Measurements from ENCODE around the gene BAZ1B.
A peak's percentile ranks its signal among the peaks of the same experiment; 100 is the strongest.
"Not testable (repeated sequence)": the region's sequence is repeated elsewhere in the genome, so short reads cannot be mapped to it uniquely, and the experiment has no call there.

The BAZ1B gene

GRCh38 chr7:73503229-73503628, 18.9 kb downstream of the BAZ1B start:
- no peak for DNase-seq (ENCODE audit: low read depth)

DNA sequence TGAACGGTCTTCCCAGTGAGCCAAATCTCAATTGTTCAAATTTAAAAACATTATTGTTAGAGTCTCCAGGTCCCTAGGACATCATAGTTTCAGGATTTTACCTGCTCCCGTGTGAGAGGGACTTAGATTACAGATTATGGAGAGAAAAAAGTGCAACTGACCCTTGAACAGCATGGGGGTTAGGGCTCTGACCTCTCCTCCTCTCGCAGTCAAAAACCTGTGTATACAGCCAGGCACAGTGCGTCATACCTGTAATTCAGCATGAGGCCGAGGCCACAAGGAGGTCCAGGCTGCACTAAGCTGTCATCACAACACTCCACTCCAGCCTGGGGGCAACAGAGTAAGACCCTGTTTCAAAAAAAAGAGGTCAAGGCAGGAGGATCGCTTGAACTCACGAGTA, 25.5 kb downstream of the BAZ1B start:
- DNase-seq (ENCODE audit: low read depth): no peak

GRCh38 chr7:73495507-73495906, 26.6 kb downstream of the BAZ1B start:
- not testable (repeated sequence) for DNase-seq (ENCODE audit: low read depth)

- DNase-seq (ENCODE audit: low read depth): no peak
These were observed 32.1 kb downstream of the BAZ1B start for GRCh38 chr7:73489976-73490375.

DNA sequence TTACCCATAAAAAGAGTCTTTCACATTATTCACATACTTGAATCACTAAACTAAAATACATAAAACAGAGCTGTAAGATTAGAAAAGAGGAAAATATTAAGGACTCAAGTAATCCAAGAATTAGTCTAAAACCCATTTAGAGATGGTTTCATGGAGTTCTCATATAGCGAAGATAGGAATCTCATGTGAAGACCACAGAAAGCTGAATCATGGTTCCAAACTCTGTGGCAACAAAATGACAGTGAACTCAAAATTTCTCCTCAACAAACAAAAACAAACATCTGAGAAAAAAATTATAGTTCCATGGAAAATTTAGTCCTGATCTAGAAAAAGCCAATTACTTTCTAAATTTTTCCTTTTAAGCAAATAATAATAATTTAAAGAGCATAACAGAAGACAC, 34.6 kb downstream of the BAZ1B start:
- DNase-seq (ENCODE audit: low read depth): peak; percentile 69

DNA sequence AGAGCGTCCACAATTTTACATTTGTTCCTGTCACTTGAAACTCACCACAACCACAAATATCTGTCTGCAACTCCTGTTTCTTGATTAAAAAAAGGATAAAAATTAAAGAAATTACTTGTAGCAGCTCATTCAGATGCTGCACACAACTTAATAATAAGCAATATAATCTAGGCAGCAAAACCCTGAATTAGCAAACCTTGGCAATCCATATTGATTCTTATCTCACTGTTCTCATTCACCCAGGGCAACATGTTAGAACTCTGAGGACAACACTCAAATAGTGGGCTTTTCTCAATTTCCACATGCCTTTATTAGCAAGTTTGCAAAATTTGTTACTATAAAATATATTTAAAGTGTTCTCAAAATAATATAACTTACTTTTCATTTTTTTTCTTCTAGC, 38.9 kb downstream of the BAZ1B start:
- no peak for DNase-seq (ENCODE audit: low read depth)

GRCh38 chr7:73482746-73483145, 39.3 kb downstream of the BAZ1B start:
- DNase-seq (ENCODE audit: low read depth): no peak

GRCh38 chr7:73481521-73481920, 40.6 kb downstream of the BAZ1B start:
- not testable (repeated sequence) for DNase-seq (ENCODE audit: low read depth)

DNA sequence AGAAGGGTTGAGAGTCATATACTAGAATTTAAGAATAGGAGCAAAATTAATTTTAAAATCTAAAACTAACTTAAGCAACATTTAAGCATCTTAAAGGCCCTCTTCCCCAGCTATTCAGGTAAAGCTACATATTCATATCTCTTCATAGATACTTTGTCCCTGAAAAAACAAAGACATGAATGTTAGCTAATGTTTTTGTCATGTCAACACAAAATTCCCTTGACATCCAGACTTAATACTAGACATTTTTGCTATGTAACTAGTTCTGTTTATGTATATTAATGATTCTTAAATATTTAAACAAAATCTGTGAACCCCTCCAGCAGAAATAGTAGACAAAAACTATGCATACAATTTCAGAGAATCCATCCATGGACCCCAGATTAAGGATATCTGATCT, 43.5 kb downstream of the BAZ1B start:
- no peak for DNase-seq (ENCODE audit: low read depth)

- DNase-seq (ENCODE audit: low read depth): no peak
These were observed 44.7 kb downstream of the BAZ1B start for GRCh38 chr7:73477376-73477775.

- no peak for DNase-seq (ENCODE audit: low read depth)
These were observed 51.9 kb downstream of the BAZ1B start for GRCh38 chr7:73470208-73470607.

DNA sequence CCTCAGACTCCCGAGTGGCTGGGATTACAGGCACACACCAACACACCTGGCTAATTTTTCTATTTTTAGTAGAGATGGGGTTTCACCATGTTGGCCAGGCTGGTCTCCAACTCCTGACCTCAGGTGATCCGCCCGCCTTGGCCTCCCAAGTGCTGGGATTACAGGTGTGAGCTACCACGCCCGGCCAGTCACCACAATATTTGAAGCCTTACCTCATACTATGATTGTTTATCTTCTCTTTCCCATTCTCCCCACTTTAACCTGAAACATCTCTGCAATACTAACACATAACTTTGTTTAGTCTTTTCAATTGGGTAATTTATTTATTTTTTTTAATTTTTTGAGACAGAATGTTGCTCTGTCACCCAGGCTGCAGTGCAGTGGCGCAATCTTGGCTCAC, 55.0 kb downstream of the BAZ1B start:
- not testable (repeated sequence) for DNase-seq (ENCODE audit: low read depth)

- DNase-seq (ENCODE audit: low read depth): no peak
These were observed 56.0 kb downstream of the BAZ1B start for GRCh38 chr7:73466112-73466511.

DNA sequence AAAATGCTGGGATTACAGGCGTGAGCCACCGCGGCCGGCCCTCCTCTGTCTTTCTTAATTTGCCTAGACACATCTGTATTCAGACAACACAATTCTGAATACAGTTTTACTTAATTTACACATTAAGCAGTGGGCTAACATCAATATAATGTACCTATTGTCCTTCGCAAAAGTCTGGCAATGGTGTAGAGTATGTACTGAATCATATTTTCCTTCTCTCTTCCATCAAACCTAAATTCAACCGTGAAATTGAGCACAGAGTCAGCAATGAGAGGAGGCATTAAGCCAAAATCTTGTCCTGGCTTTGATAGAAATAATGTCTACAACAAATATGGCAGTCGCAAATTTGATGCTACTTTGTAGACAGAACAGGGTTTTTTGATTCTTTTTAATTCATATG, 58.1 kb downstream of the BAZ1B start:
- DNase-seq (ENCODE audit: low read depth): no peak

DNA sequence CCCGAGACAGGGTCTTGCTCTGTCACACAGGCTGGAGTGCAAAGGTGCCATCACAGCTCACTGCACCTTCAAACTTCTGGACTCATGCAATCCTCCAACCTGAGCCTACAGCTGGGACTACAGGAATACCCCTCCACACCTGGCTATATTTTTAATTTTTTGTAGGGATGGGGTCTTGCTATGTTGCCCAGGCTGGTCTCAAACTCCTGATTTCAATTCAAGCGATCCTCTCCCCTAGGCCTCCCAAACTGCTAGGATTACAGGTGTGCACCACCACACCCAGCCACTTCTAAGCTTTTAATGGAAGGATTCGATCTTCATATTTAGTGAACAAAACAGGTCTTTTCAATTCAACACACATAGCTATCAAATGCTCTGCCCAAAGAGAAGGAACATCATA, 58.8 kb downstream of the BAZ1B start:
- DNase-seq (ENCODE audit: low read depth): no peak

DNA sequence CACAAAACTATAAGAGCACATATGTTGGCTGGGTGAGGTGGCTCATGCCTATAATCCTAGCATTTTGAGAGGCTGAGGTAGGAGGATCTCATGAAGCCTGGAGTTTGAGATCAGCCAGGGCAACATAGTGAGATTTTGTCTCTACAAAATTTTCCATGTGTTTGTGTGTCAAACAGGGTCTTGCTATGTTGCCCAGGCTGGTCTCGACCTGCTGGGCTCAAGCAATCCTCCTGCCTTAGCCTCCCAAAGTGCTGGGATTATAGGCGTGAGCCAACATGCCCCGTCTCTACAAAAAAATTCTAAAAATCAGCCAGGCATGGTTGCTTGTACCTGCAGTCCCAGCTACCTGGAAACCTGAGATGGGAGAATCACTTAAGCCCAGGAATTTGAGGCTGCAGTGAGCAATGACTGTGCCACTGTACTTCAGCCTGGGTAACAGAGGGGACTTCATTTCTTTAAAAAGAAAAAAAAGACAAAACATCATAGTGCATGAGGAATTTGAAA, 60.3 kb downstream of the BAZ1B start:
- no peak for DNase-seq (ENCODE audit: low read depth)

GRCh38 chr7:73454424-73454823, 67.7 kb downstream of the BAZ1B start:
- DNase-seq (ENCODE audit: low read depth): peak; percentile 57

GRCh38 chr7:73452999-73453635, 69.0 kb downstream of the BAZ1B start:
- no peak for DNase-seq (ENCODE audit: low read depth)

- DNase-seq (ENCODE audit: low read depth): peak; percentile 55
These were observed 70.2 kb downstream of the BAZ1B start for GRCh38 chr7:73451780-73452398.

DNA sequence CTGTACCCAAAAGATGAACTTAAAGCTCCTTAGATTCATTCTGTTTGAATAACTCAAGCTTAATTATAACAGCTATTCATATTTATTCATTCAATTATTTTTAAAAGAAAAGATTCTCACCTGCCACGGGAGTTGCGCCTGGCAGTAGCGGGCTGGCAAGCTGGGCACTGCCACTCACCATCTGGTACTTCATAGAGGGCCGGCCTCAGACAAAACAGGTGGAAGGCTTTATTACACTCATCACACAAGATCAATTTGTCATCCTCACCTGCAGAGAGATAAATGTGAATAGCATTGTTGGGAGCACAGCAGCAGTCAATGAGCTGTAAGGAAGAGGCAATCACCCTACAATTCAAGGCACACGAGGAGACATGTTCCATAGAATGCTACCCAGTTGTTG, 72.7 kb downstream of the BAZ1B start:
- DNase-seq (ENCODE audit: low read depth): no peak

DNA sequence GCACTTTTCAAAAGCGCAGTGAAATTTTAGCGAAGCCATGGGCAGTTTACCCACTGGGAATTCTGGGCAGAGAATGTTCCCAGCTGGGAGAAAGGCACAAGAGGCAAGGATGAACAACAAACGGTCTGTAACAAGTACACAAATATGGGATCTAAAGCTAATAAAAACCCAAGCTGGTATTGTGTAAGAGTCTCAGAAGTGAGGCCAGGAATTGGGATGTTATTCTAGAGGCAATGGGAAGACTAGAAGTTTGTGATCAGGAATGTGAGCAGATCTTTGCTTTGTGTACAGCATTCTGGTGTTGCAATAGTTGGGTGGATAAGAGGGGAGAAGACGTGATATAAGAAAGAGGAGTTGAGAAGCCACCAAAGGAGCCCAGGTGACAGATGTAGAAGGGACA, 73.5 kb downstream of the BAZ1B start:
- peak; percentile 21 for DNase-seq (ENCODE audit: low read depth)

GRCh38 chr7:73447121-73447733, 74.9 kb downstream of the BAZ1B start:
- no peak for DNase-seq (ENCODE audit: low read depth)

DNA sequence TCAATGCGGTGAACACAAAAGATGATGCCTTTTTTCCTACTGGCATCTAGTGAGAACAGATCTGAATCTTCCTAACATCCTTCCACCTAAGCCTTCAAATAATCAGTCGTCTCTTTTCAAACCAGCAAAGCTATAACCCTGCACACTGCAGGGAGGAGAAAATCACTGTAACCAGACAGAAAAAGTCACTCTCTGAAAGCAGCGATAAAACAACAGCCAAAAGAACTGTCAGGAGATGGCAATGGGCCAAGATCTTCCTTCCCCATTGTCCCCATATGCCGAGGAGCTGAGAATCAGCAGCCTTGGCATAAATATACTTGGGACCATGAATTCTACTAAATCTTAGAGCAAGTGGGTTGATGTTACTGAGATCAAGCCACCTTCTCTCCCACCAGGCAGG, 75.4 kb downstream of the BAZ1B start:
- DNase-seq (ENCODE audit: low read depth): no peak

All from amniotic epithelial cell (primary cell).